HepG2 (cell line): ENCODE data around the gene AP2S1. TPM values are rescaled to one million over a fixed set of nuclear protein-coding genes. Genes with fewer than 3 reads are reported as not detected.

Source experiments
- AGO2 ChIP-seq: fragments of 200-400 bp; formaldehyde crosslinking; optimal IDR thresholded peaks from 2 replicates; pipeline ENCODE3; 2017; ENCODE audit warnings: mild to moderate bottlenecking, low read depth, low read length, moderate library complexity
- ATF1 ChIP-seq: IDR thresholded peaks from 2 replicates; pipeline ENCODE4 v1.6.1; 2016; ENCODE audit warnings: mild to moderate bottlenecking, control low read depth
- BCL6 ChIP-seq: IDR thresholded peaks from 2 replicates; pipeline ENCODE4 v1.6.1; 2016; ENCODE audit warnings: missing genetic modification reagents, missing compliant biosample characterization
- BRF2 ChIP-seq: sonication (generic); formaldehyde crosslinking; IDR thresholded peaks from 2 replicates; pipeline ENCODE4 v1.8.1; 2022; ENCODE audit warnings: mild to moderate bottlenecking, missing genetic modification reagents
- CSRNP1 ChIP-seq: sonication (generic); formaldehyde crosslinking; IDR thresholded peaks from 2 replicates; pipeline ENCODE4 v1.8.1; 2023; ENCODE audit warnings: mild to moderate bottlenecking, missing genetic modification reagents
- FOSL1 ChIP-seq: sonication (generic); formaldehyde crosslinking; IDR thresholded peaks from 2 replicates; pipeline ENCODE4 v1.9.0; 2021; ENCODE audit warnings: missing genetic modification reagents, borderline replicate concordance
- GABPA ChIP-seq, 2 experiments: IDR thresholded peaks; 2 replicates each; pipeline ENCODE4 v1.6.1; 2011 to 2016; ENCODE audit warnings: low read depth in 2 of 2, low read length in 1 of 2, missing biosample characterization in 1 of 2, missing genetic modification characterization in 1 of 2
- HIVEP1 ChIP-seq: sonication (generic); formaldehyde crosslinking; IDR thresholded peaks from 2 replicates; pipeline ENCODE4 v1.4.0; 2020; ENCODE audit warnings: mild to moderate bottlenecking, missing genetic modification reagents
- MED13 ChIP-seq: sonication (generic); formaldehyde crosslinking; IDR thresholded peaks from 2 replicates; pipeline ENCODE4 v1.5.0; 2020; ENCODE audit warnings: missing genetic modification reagents
- MIXL1 ChIP-seq: IDR thresholded peaks from 2 replicates; pipeline ENCODE4 v1.6.1; 2016
- MYPOP ChIP-seq: sonication (generic); formaldehyde crosslinking; IDR thresholded peaks from 2 replicates; pipeline ENCODE4 v1.8.1; 2023; ENCODE audit warnings: mild to moderate bottlenecking, moderate library complexity, missing genetic modification reagents
- NONO ChIP-seq, 2 experiments: fragments of 450-650 bp in 1 of 2; sonication (generic) in 1 of 2; formaldehyde crosslinking in 1 of 2; IDR thresholded peaks in 1 of 2; conservative IDR thresholded peaks in 1 of 2; 2 replicates each; pipeline versions ENCODE4 v1.6.1 to v1.8.0; 2017 to 2022; ENCODE audit warnings: mild to moderate bottlenecking in 1 of 2, missing genetic modification reagents in 1 of 2, moderate library complexity in 1 of 2
- NR2F2 ChIP-seq: IDR thresholded peaks from 2 replicates; pipeline ENCODE4 v1.6.1; 2012; ENCODE audit warnings: low read depth, inconsistent platforms, borderline replicate concordance
- RELA ChIP-seq: sonication (generic); formaldehyde crosslinking; IDR thresholded peaks from 2 replicates; pipeline ENCODE4 v1.4.0; 2020; ENCODE audit warnings: missing genetic modification reagents
- RFX1 ChIP-seq: fragments of 450-650 bp; IDR thresholded peaks from 2 replicates; pipeline ENCODE4 v1.6.1; 2017
- RNF2 ChIP-seq: fragments of 450-650 bp; conservative IDR thresholded peaks from 2 replicates; pipeline ENCODE4 v1.6.1; 2016; ENCODE audit warnings: low read depth
- SIN3B ChIP-seq: fragments of 150-350 bp; IDR thresholded peaks from 2 replicates; pipeline ENCODE4 v1.6.1; 2014; ENCODE audit warnings: low read length
- SYNCRIP ChIP-seq: fragments of 200-400 bp; formaldehyde crosslinking; IDR thresholded peaks from 2 replicates; pipeline ENCODE4 v1.6.1; 2018; ENCODE audit warnings: mild to moderate bottlenecking, low read depth, low read length; ENCODE audit not compliant: insufficient read depth
- TOPORS ChIP-seq: sonication (generic); formaldehyde crosslinking; IDR thresholded peaks from 2 replicates; pipeline ENCODE4 v1.8.0; 2023; ENCODE audit warnings: mild to moderate bottlenecking, missing genetic modification reagents
- ZKSCAN1 ChIP-seq: fragments of 150-350 bp; IDR thresholded peaks from 2 replicates; pipeline ENCODE4 v1.6.1; 2014; ENCODE audit warnings: low read length
- ZNF121 ChIP-seq: sonication (generic); formaldehyde crosslinking; IDR thresholded peaks from 2 replicates; pipeline ENCODE4 v1.5.0; 2020; ENCODE audit warnings: mild to moderate bottlenecking, missing genetic modification reagents
- ZNF335 ChIP-seq: sonication (generic); formaldehyde crosslinking; IDR thresholded peaks from 2 replicates; pipeline ENCODE4 v1.4.0; 2020; ENCODE audit warnings: missing genetic modification reagents
- ZNF34 ChIP-seq: sonication (generic); formaldehyde crosslinking; IDR thresholded peaks from 2 replicates; pipeline ENCODE4 v1.4.0; 2020; ENCODE audit warnings: mild to moderate bottlenecking, missing genetic modification reagents, borderline replicate concordance
- ZNF546 ChIP-seq: sonication (generic); formaldehyde crosslinking; conservative IDR thresholded peaks from 2 replicates; pipeline ENCODE4 v1.8.1; 2023; ENCODE audit warnings: mild to moderate bottlenecking, missing genetic modification reagents
- ZNF552 ChIP-seq: sonication (generic); formaldehyde crosslinking; IDR thresholded peaks from 2 replicates; pipeline ENCODE4 v1.9.0; 2022; ENCODE audit warnings: missing genetic modification reagents, mild to moderate bottlenecking, borderline replicate concordance
- ZNF644 ChIP-seq: IDR thresholded peaks from 2 replicates; pipeline ENCODE4 v1.6.1; 2016; ENCODE audit warnings: low read depth
- polyA plus RNA-seq, 8 experiments: library from polyadenylated mRNA; depleted of rRNA in 3 of 8; stranded (reverse) in 7 of 8; unstranded in 1 of 8; fragments of >200 nt; fragmentation: Illumina TruSeq in 4 of 8; extraction: Trizol in 4 of 8; gene quantifications; 2 replicates each; pipeline versions ENCODE4 v1.2.1 to v1.2.3, GENCODE V29; 2011 to 2016; ENCODE audit warnings: low read depth in 4 of 8, missing spikeins in 1 of 8, mixed read lengths in 1 of 8; ENCODE audit not compliant: insufficient read depth in 1 of 8
- total RNA-seq, 5 experiments: library from RNA; depleted of rRNA; stranded (reverse); fragments of >200 nt; fragmentation: Illumina TruSeq; extraction: Trizol; gene quantifications; 2 replicates each; pipeline ENCODE4 v1.2.3, GENCODE V29; 2016; ENCODE audit warnings: low read depth in 1 of 5

Gene AP2S1
- total and polyA plus RNA-seq, 2 of the 13 experiments (the other 11 are each of a cell fraction or from before 2014, with no cell fraction given): 45.2 to 86.1 TPM

GRCh38 chr19:46850228-46851203 is at the start of gene AP2S1 (continued):
- TF ChIP-seq FOSL1 (CRISPR knock-in tag) (no peak), ZKSCAN1 (no peak), ZNF335 (CRISPR knock-in tag) (no peak), ZNF34 (CRISPR knock-in tag) (no peak), MED13 (CRISPR knock-in tag) (0 out of 2 replicates have a peak, but pooled peaks have one; percentile 32), GABPA (IDR thresholded peaks at IDR 0.05; ENCODE audit: low read depth, low read length) (peak; percentile 86), GABPA (CRISPR knock-in tag; IDR thresholded peaks at IDR 0.05; ENCODE audit: low read depth) (peak; percentile 94), ZNF121 (CRISPR knock-in tag) (no peak), ZNF644 (CRISPR knock-in tag) (no peak), SYNCRIP (no peak), HIVEP1 (0 out of 2 replicates have a peak, but pooled peaks have one; percentile 51), AGO2 (peak; percentile 49), SIN3B (peak; percentile 14; the same call in 1 of the 2 replicates), ZNF552 (CRISPR knock-in tag) (no peak), BRF2 (no peak), BCL6 (CRISPR knock-in tag) (no peak), RNF2 (no peak), MIXL1 (CRISPR knock-in tag) (peak; percentile 27; the same call in 1 of the 2 replicates), TOPORS (CRISPR knock-in tag) (no peak), CSRNP1 (CRISPR knock-in tag) (no peak; the same call in none of the 2 replicates), RFX1 (peak; percentile 82), ZNF546 (CRISPR knock-in tag) (no peak), RELA (no peak), NONO (IDR thresholded peaks at IDR 0.05) (no peak), NONO (CRISPR knock-in tag; conservative IDR thresholded peaks at IDR 0.05) (peak; percentile 90), NR2F2 (no peak; the same call in 1 of the 2 replicates), MYPOP (CRISPR knock-in tag) (peak; percentile 44; the same call in 1 of the 2 replicates), ATF1 (CRISPR knock-in tag) (peak; percentile 81)
